Measurements from ENCODE around the gene NAV2.
"Not testable (repeated sequence)": the region's sequence is repeated elsewhere in the genome, so short reads cannot be mapped to it uniquely, and the experiment has no call there.

Gene NAV2

GRCh38 chr11:19935507-19935906 is 222.9 kb downstream of the NAV2 start:
- no peak for DNase-seq

- DNase-seq = no peak
Measured at GRCh38 chr11:19936461-19936860, 223.8 kb downstream of the NAV2 start.

GRCh38 chr11:19938169-19938856 is 225.7 kb downstream of the NAV2 start:
- DNase-seq = peak in 1 of 2 experiments; percentile 51

GRCh38 chr11:19938866-19939265 is 226.2 kb downstream of the NAV2 start:
- no peak for DNase-seq

- no peak for DNase-seq
Measured at GRCh38 chr11:19939415-19939929, 226.8 kb downstream of the NAV2 start.

GRCh38 chr11:19940831-19941230 is 228.2 kb downstream of the NAV2 start:
- no peak for DNase-seq

- DNase-seq = no peak
Measured at GRCh38 chr11:19946681-19947080, 234.0 kb downstream of the NAV2 start.

- DNase-seq = no peak
Measured at GRCh38 chr11:19947537-19948114, 235.0 kb downstream of the NAV2 start.

- DNase-seq = no peak
Measured at GRCh38 chr11:19949606-19950005, 237.0 kb downstream of the NAV2 start.

GRCh38 chr11:19951558-19952115 is 239.0 kb downstream of the NAV2 start:
- peak in 1 of 2 experiments; percentile 40 for DNase-seq

- no peak for DNase-seq
Measured at GRCh38 chr11:19952116-19952605, 239.5 kb downstream of the NAV2 start.

- DNase-seq = no peak
Measured at GRCh38 chr11:19952911-19953310, 240.3 kb downstream of the NAV2 start.

GRCh38 chr11:19953336-19953735 is 240.7 kb downstream of the NAV2 start:
- no peak for DNase-seq

- no peak for DNase-seq
Measured at GRCh38 chr11:19953909-19954308, 241.3 kb downstream of the NAV2 start.

- no peak for DNase-seq
Measured at GRCh38 chr11:19954899-19955298, 242.3 kb downstream of the NAV2 start.

GRCh38 chr11:19955660-19956059 is 243.0 kb downstream of the NAV2 start:
- DNase-seq = no peak

GRCh38 chr11:19956228-19956627 is 243.6 kb downstream of the NAV2 start:
- no peak for DNase-seq

- no peak for DNase-seq
Measured at GRCh38 chr11:19957294-19957943, 244.8 kb downstream of the NAV2 start.

- no peak for DNase-seq
Measured at GRCh38 chr11:19958204-19958603, 245.6 kb downstream of the NAV2 start.

GRCh38 chr11:19959210-19959609 is 246.6 kb downstream of the NAV2 start:
- DNase-seq = no peak

- DNase-seq = no peak
Measured at GRCh38 chr11:19959648-19960059, 247.0 kb downstream of the NAV2 start.

GRCh38 chr11:19960410-19960809 is 247.8 kb downstream of the NAV2 start:
- not testable (repeated sequence) for DNase-seq

- no peak for DNase-seq
Measured at GRCh38 chr11:19961225-19961624, 248.6 kb downstream of the NAV2 start.

Measured in NCI-H187 (cell line).